K562 (cell line): ENCODE measurements around the gene POLR3H. TPM values are rescaled to one million over a fixed set of nuclear protein-coding genes. Genes with fewer than 3 reads are reported as not detected.

ENCODE experiments used
- ATAC-seq: fragments of 200-7000 bp; cut with Tn5 transposase; 3 replicates; pipeline ENCODE4 v1.9.1; 2020; ENCODE audit warnings: moderate library complexity
- BruUV-seq: library from RNA; stranded (reverse); fragments of 400-500 nt; replicated peaks from 2 replicates; lab custom pipeline; 2021; lab: Mats Ljungman, UMichigan
- CTCF ChIA-PET: fragments of 300-600 bp; formaldehyde crosslinking; extraction: SDS; loops from one replicate; lab custom pipeline; 2021; ENCODE audit warnings: low intra/inter-chr PET ratio; lab: Yijun Ruan, JAX
- POLR2A ChIA-PET: fragments of 300-600, 350-650 bp; sonication (Branson Sonifier 250); formaldehyde crosslinking; extraction: SDS; loops from one replicate; lab custom pipeline; 2021; ENCODE audit warnings: antibody characterized with exemption, inconsistent platforms; lab: Yijun Ruan, JAX
- DNase-seq, 4 experiments: peaks; one replicate each; pipeline versions ENCODE4 v3.0.0 to v3.0.0-alpha.2; 2011 to 2018; ENCODE audit warnings: low spot score in 3 of 4, mixed read lengths in 3 of 4; ENCODE audit errors: extremely low read depth in 1 of 4
- FAIRE-seq: peaks from 2 replicates; lab custom pipeline; 2011; peaks lifted over from hg19 to GRCh38; lab: Jason Lieb, UNC
- H2AFZ ChIP-seq: 2 replicates; pipeline ENCODE4 v1.6.0; 2011; ENCODE audit warnings: low read depth, low read length, control low read depth, inconsistent platforms
- H3K27ac ChIP-seq: fragments of 200-600 bp; 3 replicates; pipeline ENCODE4 v1.8.0; 2011; ENCODE audit warnings: low read depth, mild to moderate bottlenecking, control low read depth, inconsistent platforms, low read length, moderate library complexity, mixed read lengths; ENCODE audit errors: extremely low read depth
- H3K27me3 ChIP-seq, 2 experiments: fragments of 300-600 bp in 1 of 2; 2 replicates in 1 of 2; 3 replicates in 1 of 2; pipeline versions ENCODE4 v1.6.0 to v1.8.0; 2011; ENCODE audit warnings: inconsistent platforms in 2 of 2, low read length in 2 of 2, mild to moderate bottlenecking in 1 of 2, mixed read lengths in 1 of 2, moderate library complexity in 1 of 2; ENCODE audit not compliant: control insufficient read depth in 2 of 2, insufficient read depth in 2 of 2
- H3K36me3 ChIP-seq: fragments of 300-600 bp; 3 replicates; pipeline ENCODE4 v1.8.0; 2011; ENCODE audit warnings: mild to moderate bottlenecking, low read length, inconsistent platforms; ENCODE audit not compliant: control insufficient read depth, insufficient read depth
- H3K4me1 ChIP-seq, 2 experiments: fragments of 200-600 bp in 1 of 2; replicated peaks in 1 of 2; 2 replicates in 1 of 2; 3 replicates in 1 of 2; pipeline versions ENCODE4 v1.5.1 to v1.8.0; 2011; ENCODE audit warnings: inconsistent platforms in 2 of 2, low read length in 2 of 2, mild to moderate bottlenecking in 1 of 2, mixed read lengths in 1 of 2, moderate library complexity in 1 of 2; ENCODE audit not compliant: control insufficient read depth in 2 of 2, insufficient read depth in 2 of 2
- H3K4me2 ChIP-seq: 2 replicates; pipeline ENCODE4 v1.6.1; 2011; ENCODE audit warnings: low read length, control low read depth, inconsistent platforms, mixed read lengths; ENCODE audit not compliant: insufficient read depth
- H3K4me3 ChIP-seq: fragments of 200-600 bp; sonication (generic), shearing (Covaris generic); 2 replicates; pipeline ENCODE4 v1.5.1; 2016; ENCODE audit warnings: control low read depth, inconsistent platforms
- H3K79me2 ChIP-seq: fragments of 200-600 bp; 3 replicates; pipeline ENCODE4 v1.8.0; 2011; ENCODE audit warnings: low read length, inconsistent platforms; ENCODE audit not compliant: control insufficient read depth, insufficient read depth
- H3K9ac ChIP-seq, 2 experiments: 2 replicates each; pipeline versions ENCODE4 v1.6.0 to v1.6.1; 2011; ENCODE audit warnings: low read depth in 2 of 2, low read length in 2 of 2, control low read depth in 1 of 2, inconsistent platforms in 1 of 2, mild to moderate bottlenecking in 1 of 2, mixed read lengths in 1 of 2; ENCODE audit not compliant: insufficient read depth in 1 of 2
- H3K9me1 ChIP-seq: one replicate; pipeline ENCODE4 v1.6.0; 2011; ENCODE audit warnings: inconsistent platforms, mild to moderate bottlenecking, low read length, moderate library complexity; ENCODE audit not compliant: control insufficient read depth, insufficient read depth
- H3K9me3 ChIP-seq: replicated peaks from 2 replicates; pipeline ENCODE4 v1.5.1; 2011; ENCODE audit warnings: low read depth, low read length, inconsistent platforms; ENCODE audit not compliant: control insufficient read depth, insufficient read depth
- H4K20me1 ChIP-seq: replicated peaks from 2 replicates; pipeline ENCODE4 v1.6.1; 2011; ENCODE audit warnings: low read length, inconsistent platforms, mixed read lengths; ENCODE audit not compliant: control insufficient read depth, insufficient read depth
- BMI1 ChIP-seq: fragments of 150-350 bp; IDR thresholded peaks from 2 replicates; pipeline ENCODE4 v1.6.1; 2014; ENCODE audit warnings: low read length
- FOXP1 ChIP-seq: sonication (generic); formaldehyde crosslinking; IDR thresholded peaks from 2 replicates; pipeline ENCODE4 v1.8.0; 2022; ENCODE audit warnings: mild to moderate bottlenecking, missing genetic modification reagents
- HMG20B ChIP-seq: fragments of 250-450 bp; sonication (Bioruptor Pico); IDR thresholded peaks from 2 replicates; pipeline ENCODE4 v1.5.0; 2021; ENCODE audit warnings: mild to moderate bottlenecking
- KLF13 ChIP-seq: fragments of 450-650 bp; IDR thresholded peaks from 2 replicates; pipeline ENCODE4 v1.6.1; 2016; ENCODE audit warnings: missing genetic modification characterization, low read depth, mild to moderate bottlenecking, missing compliant biosample characterization, moderate library complexity, borderline replicate concordance
- MAFF ChIP-seq: IDR thresholded peaks from 2 replicates; pipeline ENCODE4 v1.6.1; 2012; ENCODE audit warnings: low read length, improper control_type of control experiment
- NR2C1 ChIP-seq, 2 experiments: fragments of 450-650 bp; IDR thresholded peaks; 2 replicates each; pipeline ENCODE4 v1.6.1; 2017; ENCODE audit warnings: mild to moderate bottlenecking in 2 of 2, antibody characterized with exemption in 1 of 2, inconsistent platforms in 1 of 2, missing compliant biosample characterization in 1 of 2, missing genetic modification characterization in 1 of 2
- NR4A1 ChIP-seq, 2 experiments: fragments of 250-450 bp in 1 of 2; fragments of 450-650 bp in 1 of 2; sonication (Bioruptor Pico) in 1 of 2; IDR thresholded peaks; 2 replicates each; pipeline versions ENCODE4 v1.4.0 to v1.6.1; 2016 to 2020; ENCODE audit warnings: mild to moderate bottlenecking in 2 of 2, missing compliant biosample characterization in 1 of 2, missing genetic modification characterization in 1 of 2, moderate library complexity in 1 of 2
- PHTF2 ChIP-seq: fragments of 250-450 bp; sonication (Bioruptor Pico); IDR thresholded peaks from 2 replicates; pipeline ENCODE4 v1.5.0; 2021; ENCODE audit warnings: mild to moderate bottlenecking
- POLR3A ChIP-seq: IDR thresholded peaks from 2 replicates; pipeline ENCODE4 v1.6.1; 2011; ENCODE audit warnings: borderline replicate concordance, mild to moderate bottlenecking, moderate library complexity; ENCODE audit not compliant: insufficient read length, insufficient read depth; ENCODE audit errors: extremely low read depth
- RHOXF2B ChIP-seq: fragments of 250-450 bp; sonication (Bioruptor Pico); conservative IDR thresholded peaks from 2 replicates; pipeline ENCODE4 v1.5.1; 2021
- SIX5 ChIP-seq, 2 experiments: IDR thresholded peaks; 2 replicates each; pipeline ENCODE4 v1.6.1; 2011; ENCODE audit warnings: low read length in 2 of 2, borderline replicate concordance in 1 of 2, low read depth in 1 of 2, mild to moderate bottlenecking in 1 of 2, moderate library complexity in 1 of 2; ENCODE audit not compliant: insufficient read depth in 1 of 2
- ZBTB49 ChIP-seq: sonication (generic); formaldehyde crosslinking; IDR thresholded peaks from 2 replicates; pipeline ENCODE4 v1.8.0; 2022; ENCODE audit warnings: missing genetic modification reagents, mild to moderate bottlenecking, borderline replicate concordance
- ZNF212 ChIP-seq: fragments of 450-650 bp; formaldehyde crosslinking; IDR thresholded peaks from 2 replicates; pipeline ENCODE4 v1.4.0; 2020; ENCODE audit warnings: mild to moderate bottlenecking
- ZNF408 ChIP-seq: fragments of 250-450 bp; sonication (Bioruptor Pico); IDR thresholded peaks from 2 replicates; pipeline ENCODE4 v1.4.0; 2020; ENCODE audit warnings: low read depth, mild to moderate bottlenecking, moderate library complexity
- ZNF830 ChIP-seq: fragments of 250-450 bp; sonication (Bioruptor Pico); IDR thresholded peaks from 2 replicates; pipeline ENCODE4 v1.5.0; 2021; ENCODE audit warnings: mild to moderate bottlenecking
- ZSCAN32 ChIP-seq: fragments of 450-650 bp; formaldehyde crosslinking; IDR thresholded peaks from 2 replicates; pipeline ENCODE4 v1.4.0; 2020; ENCODE audit warnings: mild to moderate bottlenecking, moderate library complexity
- WGBS: fragments of 100-300 bp; shearing (Covaris generic); methylation state at CpG from one replicate; pipeline ENCODE4 v1.1.6; 2016; ENCODE audit warnings: low coverage, mixed read lengths; ENCODE audit not compliant: insufficient coverage; ENCODE audit errors: missing lambda C conversion rate; 5-methylcytosine and 5-hydroxymethylcytosine counted together
- in situ Hi-C: fragments of 300-500 bp; cut with MboI; formaldehyde crosslinking; loops from 4 replicates; pipeline ENCODE4 v1.15.0; 2018; ENCODE audit warnings: inconsistent platforms, mixed read lengths
- intact Hi-C: fragments of 100-400 bp; cut with micrococcal nuclease; formaldehyde crosslinking; loops from 2 replicates; pipeline ENCODE4 v1.14.2; 2022
- polyA plus RNA-seq, 8 experiments: library from polyadenylated mRNA; depleted of rRNA in 4 of 8; stranded (reverse) in 5 of 8; unstranded in 3 of 8; fragments of >200 nt; fragmentation: Nextera tagmentation in 2 of 8; fragmentation: Illumina TruSeq in 1 of 8; extraction: Ambion mirVana in 2 of 8; extraction: Trizol in 1 of 8; gene quantifications; 2 replicates each; pipeline versions ENCODE4 v1.2.1 to v1.2.3, GENCODE V29; 2011 to 2014; ENCODE audit warnings: inconsistent platforms in 1 of 8, missing spikeins in 1 of 8
- total RNA-seq, 7 experiments: library from RNA; depleted of rRNA in 6 of 7; stranded (reverse); fragments of >200 nt in 6 of 7; fragmentation: Illumina TruSeq in 2 of 7; extraction: Trizol in 2 of 7; gene quantifications; 2 replicates each; pipeline versions ENCODE4 v1.2.1 to v1.2.3, GENCODE V29; 2011 to 2021; ENCODE audit warnings: low replicate concordance in 1 of 7
- TF ChIP-seq, protein P1 (sequence below): fragments of 250-450 bp; sonication (Bioruptor Pico); IDR thresholded peaks from 2 replicates; pipeline ENCODE4 v1.8.0; 2022; ENCODE audit warnings: moderate library complexity, mild to moderate bottlenecking, inconsistent platforms
- TF ChIP-seq, protein P2 (sequence below): sonication (generic); IDR thresholded peaks from 2 replicates; pipeline ENCODE4 v1.6.1; 2016

The POLR3H gene
- total and polyA plus RNA-seq, 9 of the 15 experiments (the other 6 are each of a cell fraction or from before 2014, with no cell fraction given) = 5.3 to 48.4 (median 22.2) TPM

GRCh38 chr22:41578114-41578513, 33.8 kb upstream of the POLR3H start:
- Histone ChIP-seq H3K27ac (no peak overlapping the region), H2AFZ (no peak overlapping the region), H3K9me1 (no peaks in the 10 kb centered on the region), H3K4me2 (no peak overlapping the region), H3K79me2 (no peaks in the 10 kb centered on the region), H3K9ac (no peak overlapping the region), H4K20me1 (no peaks in the 10 kb centered on the region), H3K4me1 (peaks cover 6 to 40% of the 10 kb centered on the region in 2 experiments; a peak in 4 of 5 replicates), H3K27me3 (no peaks in the 10 kb centered on the region), H3K36me3 (peaks cover 15% of the 10 kb centered on the region; the same call in 1 of the 3 replicates), H3K9me3 (no peaks in the 10 kb centered on the region), H3K4me3 (no peak overlapping the region)
- BruUV-seq = no TSS peak
- FAIRE-seq (no peak), ATAC-seq (no peak), DNase-seq (no peak)
- ChIA-PET POLR2A (interaction anchor here (0.7 to 2.2 kb wide), 3 partner anchors 10 to 38 kb away, joined by 3 to 7 read pairs (median 3); no protein-coding TSS in a partner anchor), CTCF (no interaction called here)
- intact Hi-C loops (no loop called here), in situ Hi-C loops (no loop called here)
- 85% methylated on average over 6 of the region's 8 CpGs for WGBS
- no peak for TF ChIP-seq FOXP1 (CRISPR knock-in tag)
- TF ChIP-seq ZNF830 (CRISPR knock-in tag) = no peak
- TF ChIP-seq SIX5 (IDR thresholded peaks at IDR 0.05; ENCODE audit: borderline replicate concordance in 1 of 2, insufficient read depth in 1 of 2, low read depth in 1 of 2, low read length in 2 of 2) = no peak
- TF ChIP-seq ZNF212 (CRISPR knock-in tag) = no peak
- TF ChIP-seq, protein P1, sequence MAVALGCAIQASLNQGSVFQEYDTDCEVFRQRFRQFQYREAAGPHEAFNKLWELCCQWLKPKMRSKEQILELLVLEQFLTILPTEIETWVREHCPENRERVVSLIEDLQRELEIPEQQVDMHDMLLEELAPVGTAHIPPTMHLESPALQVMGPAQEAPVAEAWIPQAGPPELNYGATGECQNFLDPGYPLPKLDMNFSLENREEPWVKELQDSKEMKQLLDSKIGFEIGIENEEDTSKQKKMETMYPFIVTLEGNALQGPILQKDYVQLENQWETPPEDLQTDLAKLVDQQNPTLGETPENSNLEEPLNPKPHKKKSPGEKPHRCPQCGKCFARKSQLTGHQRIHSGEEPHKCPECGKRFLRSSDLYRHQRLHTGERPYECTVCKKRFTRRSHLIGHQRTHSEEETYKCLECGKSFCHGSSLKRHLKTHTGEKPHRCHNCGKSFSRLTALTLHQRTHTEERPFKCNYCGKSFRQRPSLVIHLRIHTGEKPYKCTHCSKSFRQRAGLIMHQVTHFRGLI (CRISPR knock-in tag) = no peak
- TF ChIP-seq BMI1 = no peak
- TF ChIP-seq KLF13 = no peak
- no peak for TF ChIP-seq HMG20B (CRISPR knock-in tag)
- no peak for TF ChIP-seq MAFF
- no peak for TF ChIP-seq ZNF408 (CRISPR knock-in tag)
- TF ChIP-seq NR4A1 (CRISPR knock-in tag; IDR thresholded peaks at IDR 0.05) = no peak
- no peak for TF ChIP-seq NR4A1 (tag; IDR thresholded peaks at IDR 0.05)
- no peak for TF ChIP-seq POLR3A
- no peak for TF ChIP-seq ZBTB49
- no peak for TF ChIP-seq PHTF2 (CRISPR knock-in tag)
- TF ChIP-seq, protein P2, sequence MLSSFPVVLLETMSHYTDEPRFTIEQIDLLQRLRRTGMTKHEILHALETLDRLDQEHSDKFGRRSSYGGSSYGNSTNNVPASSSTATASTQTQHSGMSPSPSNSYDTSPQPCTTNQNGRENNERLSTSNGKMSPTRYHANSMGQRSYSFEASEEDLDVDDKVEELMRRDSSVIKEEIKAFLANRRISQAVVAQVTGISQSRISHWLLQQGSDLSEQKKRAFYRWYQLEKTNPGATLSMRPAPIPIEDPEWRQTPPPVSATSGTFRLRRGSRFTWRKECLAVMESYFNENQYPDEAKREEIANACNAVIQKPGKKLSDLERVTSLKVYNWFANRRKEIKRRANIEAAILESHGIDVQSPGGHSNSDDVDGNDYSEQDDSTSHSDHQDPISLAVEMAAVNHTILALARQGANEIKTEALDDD = no peak
- no peak for TF ChIP-seq RHOXF2B (CRISPR knock-in tag)
- TF ChIP-seq ZSCAN32 (CRISPR knock-in tag) = no peak
- no peak for TF ChIP-seq NR2C1 (IDR thresholded peaks at IDR 0.05)
- TF ChIP-seq NR2C1 (tag; IDR thresholded peaks at IDR 0.05) = no peak
